ENCODE measurements around the gene POLR2F.

The POLR2F gene

GRCh38 chr22:37927637-37927936, 25.9 kb upstream of the POLR2F start:
- peaks cover 3% of the 10 kb centered on the region; the same call in 1 of the 2 replicates for H4K20me1 ChIP-seq (ENCODE audit: control insufficient read depth, insufficient read depth, low read depth, low read length)
- no peaks in the 10 kb centered on the region for H3K9me3 ChIP-seq (ENCODE audit: control insufficient read depth, insufficient read depth, low read length)
- no peak overlapping the region for H3K4me3 ChIP-seq (ENCODE audit: low read length)
- no peaks in the 10 kb centered on the region for H3K36me3 ChIP-seq (ENCODE audit: control insufficient read depth, low read length)
- TF ChIP-seq EZH2phosphoT487 (IDR thresholded peaks at IDR 0.05; ENCODE audit: borderline replicate concordance, low read length) (no peak), CTCF (IDR thresholded peaks at IDR 0.05; ENCODE audit: low read depth, low read length, poor library complexity, severe bottlenecking) (no peak)
- peaks cover 7% of the 10 kb centered on the region for H3K4me1 ChIP-seq (ENCODE audit: control insufficient read depth, low read length)
- H3K27ac ChIP-seq (ENCODE audit: low read depth, low read length): no peak overlapping the region
- no peaks in the 10 kb centered on the region for H3K27me3 ChIP-seq (ENCODE audit: control insufficient read depth, low read length)
- H3K4me2 ChIP-seq (ENCODE audit: low read length): no peak overlapping the region
- H3K9me2 ChIP-seq (replicated peaks; ENCODE audit: control insufficient read depth, low read length): no peaks in the 10 kb centered on the region
- no peaks in the 10 kb centered on the region for H3F3A ChIP-seq (ENCODE audit: control insufficient read depth, insufficient read depth)
- H3K79me2 ChIP-seq (ENCODE audit: control insufficient read depth, low read length): no peaks in the 10 kb centered on the region

- Histone ChIP-seq H3K36me3 (ENCODE audit: control insufficient read depth, low read length) (no peaks in the 10 kb centered on the region), H3K27me3 (ENCODE audit: control insufficient read depth, low read length) (no peaks in the 10 kb centered on the region), H3K4me1 (ENCODE audit: control insufficient read depth, low read length) (peaks cover 14% of the 10 kb centered on the region), H3F3A (ENCODE audit: control insufficient read depth, insufficient read depth) (no peaks in the 10 kb centered on the region), H3K9me3 (ENCODE audit: control insufficient read depth, insufficient read depth, low read length) (no peaks in the 10 kb centered on the region), H3K79me2 (ENCODE audit: control insufficient read depth, low read length) (no peaks in the 10 kb centered on the region), H3K27ac (ENCODE audit: low read depth, low read length) (no peak overlapping the region), H3K4me2 (ENCODE audit: low read length) (no peak overlapping the region), H3K9me2 (replicated peaks; ENCODE audit: control insufficient read depth, low read length) (no peaks in the 10 kb centered on the region), H4K20me1 (ENCODE audit: control insufficient read depth, insufficient read depth, low read depth, low read length) (peaks cover 3% of the 10 kb centered on the region; the same call in 1 of the 2 replicates), H3K4me3 (ENCODE audit: low read length) (no peak overlapping the region)
- TF ChIP-seq EZH2phosphoT487 (IDR thresholded peaks at IDR 0.05; ENCODE audit: borderline replicate concordance, low read length): no peak
- TF ChIP-seq CTCF (IDR thresholded peaks at IDR 0.05; ENCODE audit: low read depth, low read length, poor library complexity, severe bottlenecking): no peak
These were observed 24.1 kb upstream of the POLR2F start for GRCh38 chr22:37929390-37929789.

- Histone ChIP-seq H3K9me3 (ENCODE audit: control insufficient read depth, insufficient read depth, low read length) (no peaks in the 10 kb centered on the region), H3K79me2 (ENCODE audit: control insufficient read depth, low read length) (no peaks in the 10 kb centered on the region), H3K4me2 (ENCODE audit: low read length) (no peak overlapping the region), H3K36me3 (ENCODE audit: control insufficient read depth, low read length) (no peaks in the 10 kb centered on the region), H3K27me3 (ENCODE audit: control insufficient read depth, low read length) (no peaks in the 10 kb centered on the region), H4K20me1 (ENCODE audit: control insufficient read depth, insufficient read depth, low read depth, low read length) (peaks cover 3% of the 10 kb centered on the region; the same call in 1 of the 2 replicates), H3K4me1 (ENCODE audit: control insufficient read depth, low read length) (peaks cover 14% of the 10 kb centered on the region), H3F3A (ENCODE audit: control insufficient read depth, insufficient read depth) (no peaks in the 10 kb centered on the region), H3K9me2 (replicated peaks; ENCODE audit: control insufficient read depth, low read length) (no peaks in the 10 kb centered on the region), H3K27ac (ENCODE audit: low read depth, low read length) (no peak overlapping the region), H3K4me3 (ENCODE audit: low read length) (no peak overlapping the region)
- TF ChIP-seq CTCF (IDR thresholded peaks at IDR 0.05; ENCODE audit: low read depth, low read length, poor library complexity, severe bottlenecking) (peak; percentile 61), EZH2phosphoT487 (IDR thresholded peaks at IDR 0.05; ENCODE audit: borderline replicate concordance, low read length) (no peak)
These were observed 23.1 kb upstream of the POLR2F start for GRCh38 chr22:37930270-37930951.

Measured in DOHH2 (cell line).